WERI-Rb-1 (cell line): ENCODE results near the gene DUSP9.
"Not testable (repeated sequence)": the region's sequence is repeated elsewhere in the genome, so short reads cannot be mapped to it uniquely, and the experiment has no call there.

Experiments used
- DNase-seq: peaks from one replicate; pipeline ENCODE4 v3.0.0-alpha.2; 2020
- H3K27ac ChIP-seq: fragments of 250-450 bp; sonication (Bioruptor Pico); 2 replicates; pipeline ENCODE4 v1.5.1; 2020; ENCODE audit warnings: mild to moderate bottlenecking, moderate library complexity
- H3K27me3 ChIP-seq: fragments of 250-450 bp; sonication (Bioruptor Pico); 2 replicates; pipeline ENCODE4 v1.5.1; 2021; ENCODE audit warnings: mild to moderate bottlenecking, low read depth, moderate library complexity; ENCODE audit not compliant: insufficient read depth, severe bottlenecking
- H3K36me3 ChIP-seq: fragments of 250-450 bp; sonication (Bioruptor Pico); 2 replicates; pipeline ENCODE4 v1.5.1; 2020; ENCODE audit warnings: mild to moderate bottlenecking, moderate library complexity
- H3K4me3 ChIP-seq: 2 replicates; pipeline ENCODE4 v1.5.1; 2011; ENCODE audit warnings: low read depth, mild to moderate bottlenecking, control low read depth, low read length
- H3K9me3 ChIP-seq: fragments of 250-450 bp; sonication (Bioruptor Pico); 2 replicates; pipeline ENCODE4 v1.5.1; 2021; ENCODE audit warnings: mild to moderate bottlenecking, moderate library complexity; ENCODE audit not compliant: severe bottlenecking
- CTCF ChIP-seq: IDR thresholded peaks from 2 replicates; pipeline ENCODE4 v1.5.1; 2011; ENCODE audit warnings: low read depth, mild to moderate bottlenecking, control low read depth, inconsistent platforms, low read length

Gene DUSP9

GRCh38 chrX:153671589-153672530 is 24.9 kb downstream of the DUSP9 start:
- H3K27ac ChIP-seq = no peak overlapping the region
- peaks cover 31% of the 10 kb centered on the region for H3K27me3 ChIP-seq
- no peak for TF ChIP-seq CTCF
- no peak for DNase-seq
- H3K9me3 ChIP-seq = no peaks in the 10 kb centered on the region
- H3K36me3 ChIP-seq = peaks cover 12% of the 10 kb centered on the region
- H3K4me3 ChIP-seq = no peak overlapping the region

GRCh38 chrX:153672531-153673427 is 25.8 kb downstream of the DUSP9 start:
- no peak for TF ChIP-seq CTCF
- no peak overlapping the region for H3K4me3 ChIP-seq

DNA sequence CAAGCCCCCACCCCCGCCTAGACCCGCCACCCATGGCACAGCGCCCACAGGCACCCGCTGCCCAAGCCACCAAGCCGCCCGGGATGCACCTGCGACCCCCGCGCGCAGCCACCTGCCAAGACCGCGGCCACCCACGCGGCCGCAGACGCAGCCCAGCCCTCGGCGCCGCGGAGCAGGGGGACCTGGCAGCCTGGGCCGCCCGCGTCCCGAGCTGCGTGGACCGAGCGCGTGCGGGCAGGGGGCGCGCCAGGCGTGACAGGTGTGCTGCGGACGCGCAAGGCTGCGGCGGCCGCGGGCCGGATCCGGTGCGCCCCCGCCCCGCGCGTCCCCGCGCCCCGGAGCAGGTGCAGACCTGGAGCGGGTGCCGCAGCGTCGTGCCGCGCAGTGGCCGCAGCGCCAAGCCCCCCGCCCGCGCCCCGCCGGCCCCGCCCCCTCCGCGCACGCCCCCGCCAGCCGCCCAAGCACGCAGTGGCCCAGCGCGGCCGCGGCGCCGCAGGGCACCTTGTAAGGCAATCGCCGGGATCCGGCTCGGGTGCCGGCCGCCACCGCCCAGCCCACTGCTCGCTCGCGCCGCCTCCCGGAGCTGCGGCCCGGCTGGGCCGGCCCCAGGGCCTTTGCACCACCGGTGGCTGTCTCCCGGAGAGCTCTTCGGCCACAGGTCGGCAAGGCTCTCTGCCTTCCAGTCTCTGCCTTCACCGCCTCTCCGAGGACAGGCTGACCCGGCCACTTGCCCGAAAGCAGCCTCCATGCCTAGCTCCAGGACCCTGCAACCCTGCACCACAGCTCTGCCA is 26.6 kb downstream of the DUSP9 start, which contains the start of gene PNCK:
Gene PNCK (minus strand): TSS at position 386 of the 791 bp plus-strand sequence. CDS start 737 bp downstream, outside the sequence.
- H3K27me3 ChIP-seq = peaks cover 33% of the 10 kb centered on the region
- H3K36me3 ChIP-seq = peaks cover 12% of the 10 kb centered on the region
- H3K27ac ChIP-seq = no peak within 1 kb of the TSS
- no peak for TF ChIP-seq CTCF
- no peak within 1 kb of the TSS for H3K4me3 ChIP-seq
- DNase-seq = no peak
- no peaks in the 10 kb centered on the region for H3K9me3 ChIP-seq

More at GRCh38 chrX:153672531-153673427, 25.8 kb downstream of the DUSP9 start:
- Histone ChIP-seq H3K36me3 (peaks cover 12% of the 10 kb centered on the region), H3K27ac (no peak overlapping the region), H3K9me3 (no peaks in the 10 kb centered on the region), H3K27me3 (peaks cover 31% of the 10 kb centered on the region)
- DNase-seq = peak; percentile 54

DNA sequence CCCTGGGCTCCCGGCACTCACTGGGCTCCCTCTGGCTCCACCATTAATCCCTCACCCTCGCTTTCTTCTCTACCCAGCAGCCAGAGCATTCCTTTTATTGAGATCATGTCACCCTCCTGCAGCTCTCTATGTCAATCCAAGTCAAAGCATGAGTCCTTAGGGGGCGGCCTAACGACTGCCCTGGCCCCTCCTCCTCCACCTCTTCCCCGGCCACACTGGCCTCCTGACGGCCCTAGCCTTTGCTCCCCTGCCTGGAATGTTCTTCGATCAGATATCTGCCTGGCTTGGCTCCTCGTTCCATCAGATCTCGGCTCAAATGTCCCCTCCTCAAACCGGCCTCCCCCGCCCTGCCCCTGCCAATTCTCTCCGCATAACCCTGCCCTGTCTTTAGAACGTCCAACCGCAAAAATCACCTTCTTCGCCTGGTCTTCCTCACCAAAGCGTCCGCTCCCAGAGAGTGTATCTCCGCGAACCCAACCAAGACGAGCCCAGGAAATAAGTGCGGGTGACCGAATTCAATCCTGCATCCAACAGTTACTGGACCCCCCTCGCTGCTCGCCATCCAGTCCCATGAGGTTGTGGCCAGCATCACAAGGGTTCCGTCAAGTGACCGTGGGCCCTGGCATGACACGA is 27.3 kb downstream of the DUSP9 start:
- Histone ChIP-seq H3K27me3 (peaks cover 33% of the 10 kb centered on the region), H3K4me3 (no peak overlapping the region), H3K36me3 (peaks cover 12% of the 10 kb centered on the region), H3K27ac (no peak overlapping the region), H3K9me3 (no peaks in the 10 kb centered on the region)
- TF ChIP-seq CTCF = no peak
- DNase-seq = no peak

- no peak overlapping the region for H3K4me3 ChIP-seq
- peaks cover 10% of the 10 kb centered on the region for H3K9me3 ChIP-seq
- H3K36me3 ChIP-seq = peaks cover 16% of the 10 kb centered on the region
- DNase-seq = peak; percentile 12
- no peak for TF ChIP-seq CTCF
- H3K27me3 ChIP-seq = peaks cover 12% of the 10 kb centered on the region
- H3K27ac ChIP-seq = no peak overlapping the region
Observed at GRCh38 chrX:153681175-153681574, 34.2 kb downstream of the DUSP9 start.

DNA sequence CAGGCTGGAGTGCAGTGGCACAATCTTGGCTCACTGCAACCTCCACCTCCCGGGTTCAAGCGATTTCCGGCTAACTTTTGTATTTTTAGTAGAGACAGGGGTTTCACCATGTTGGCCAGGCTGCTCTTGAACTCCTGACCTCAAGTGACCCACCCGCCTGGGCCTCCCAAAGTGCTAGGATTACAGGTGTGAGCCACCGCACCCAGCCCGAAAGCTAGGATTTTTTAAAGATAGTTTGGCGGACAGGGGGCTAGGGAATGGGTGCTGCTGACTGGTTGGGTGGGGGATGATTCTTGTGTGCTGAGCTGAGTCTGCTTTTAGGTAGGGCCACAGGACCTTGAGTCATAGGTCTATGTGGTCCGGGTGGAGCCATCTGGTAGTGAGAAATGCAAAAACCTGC is 36.5 kb downstream of the DUSP9 start:
- peak overlapping the region; percentile 99 for H3K27ac ChIP-seq
- H3K27me3 ChIP-seq, H3K4me3 ChIP-seq: not testable (repeated sequence)
- H3K9me3 ChIP-seq = peaks cover 10% of the 10 kb centered on the region
- DNase-seq = peak; percentile 5
- peaks cover 16% of the 10 kb centered on the region for H3K36me3 ChIP-seq
